Karpas-422 (cell line): Measurements from ENCODE around the gene CD82. TPM values are rescaled to one million over a fixed set of nuclear protein-coding genes. Genes with fewer than 3 reads are reported as not detected.
A peak's percentile ranks its signal among the peaks of the same experiment; 100 is the strongest.

Experiments
- DNase-seq: peaks from one replicate; pipeline ENCODE4 v3.0.0-alpha.2; 2015
- H2AFZ ChIP-seq: fragments of 200-600 bp; sonication (generic); 2 replicates; pipeline ENCODE4 v1.6.1; 2014; ENCODE audit warnings: antibody characterized with exemption, low read length, mixed read lengths
- H3K27ac ChIP-seq: fragments of 200-600 bp; sonication (generic); 2 replicates; pipeline ENCODE4 v1.5.1; 2014; ENCODE audit warnings: mild to moderate bottlenecking, low read length, moderate library complexity
- H3K27me3 ChIP-seq: fragments of 200-600 bp; sonication (generic); 2 replicates; pipeline ENCODE4 v1.6.1; 2014; ENCODE audit warnings: low read length, mixed read lengths
- H3K36me3 ChIP-seq: fragments of 200-600 bp; sonication (generic); 2 replicates; pipeline ENCODE4 v1.6.1; 2014; ENCODE audit warnings: low read length, mixed read lengths; ENCODE audit not compliant: insufficient read depth
- H3K4me1 ChIP-seq: fragments of 200-600 bp; sonication (generic); 2 replicates; pipeline ENCODE4 v1.6.1; 2014; ENCODE audit warnings: mild to moderate bottlenecking, low read length, mixed read lengths
- H3K4me2 ChIP-seq: fragments of 200-600 bp; sonication (generic); 2 replicates; pipeline ENCODE4 v1.6.1; 2014; ENCODE audit warnings: low read length, low read depth, mild to moderate bottlenecking; ENCODE audit not compliant: poor library complexity, severe bottlenecking
- H3K4me3 ChIP-seq: fragments of 200-600 bp; sonication (generic); 2 replicates; pipeline ENCODE4 v1.5.1; 2014; ENCODE audit warnings: mild to moderate bottlenecking, antibody characterized with exemption, low read length, mixed read lengths
- H3K79me2 ChIP-seq: fragments of 200-600 bp; sonication (generic); 2 replicates; pipeline ENCODE4 v1.6.1; 2014; ENCODE audit warnings: mild to moderate bottlenecking, low read length, mixed read lengths
- H3K9ac ChIP-seq: fragments of 200-600 bp; sonication (generic); 2 replicates; pipeline ENCODE4 v1.6.0; 2014; ENCODE audit warnings: low read length
- H3K9me2 ChIP-seq: fragments of 200-600 bp; sonication (generic), shearing (Covaris generic); replicated peaks from 2 replicates; pipeline ENCODE4 v1.6.0; 2014; ENCODE audit warnings: mild to moderate bottlenecking, low read length, moderate library complexity; ENCODE audit not compliant: insufficient read depth
- H3K9me3 ChIP-seq: fragments of 300-700, 200-600 bp; sonication (generic); 2 replicates; pipeline ENCODE4 v1.6.1; 2014; ENCODE audit warnings: low read length, mixed read lengths
- H4K20me1 ChIP-seq: fragments of 200-600 bp; sonication (generic); 2 replicates; pipeline ENCODE4 v1.6.1; 2014; ENCODE audit warnings: mild to moderate bottlenecking, antibody characterized with exemption, low read length, low read depth; ENCODE audit not compliant: insufficient read depth
- total RNA-seq: library from RNA; depleted of rRNA; stranded (reverse); fragments of >200 nt; shearing (Covaris generic); gene quantifications from 2 replicates; pipeline ENCODE4 v1.2.3, GENCODE V29; 2014; ENCODE audit warnings: low replicate concordance

The CD82 gene
- total RNA-seq, 1 experiment from 2014 or later = 22.2 TPM

DNA sequence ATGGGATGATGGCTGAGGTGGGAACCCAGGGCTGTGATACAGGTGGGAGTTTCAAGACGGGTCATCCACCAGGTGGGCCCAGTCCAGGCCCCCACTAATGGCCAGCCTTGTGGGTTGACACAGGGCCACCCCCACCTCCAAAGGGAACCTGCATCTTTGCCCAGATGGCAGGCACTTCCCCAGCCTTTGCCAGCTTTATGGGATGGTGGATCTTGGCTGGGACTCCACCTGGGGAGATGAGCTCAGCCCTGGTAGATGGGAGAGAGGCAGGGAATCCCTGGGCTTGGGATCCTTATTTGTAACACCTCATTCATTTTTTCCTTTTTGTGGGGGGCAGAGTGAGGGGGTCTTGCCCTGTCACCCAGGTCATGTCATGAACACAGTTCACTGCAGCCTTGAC, 33.4 kb downstream of the CD82 start:
- H3K79me2 ChIP-seq = no peaks in the 10 kb centered on the region
- H3K9ac ChIP-seq = no peak overlapping the region
- no peaks in the 10 kb centered on the region for H3K27me3 ChIP-seq
- DNase-seq = no peak
- no peak overlapping the region for H3K4me2 ChIP-seq
- H3K9me3 ChIP-seq = no peaks in the 10 kb centered on the region
- H3K9me2 ChIP-seq = no peaks in the 10 kb centered on the region
- H3K36me3 ChIP-seq = no peaks in the 10 kb centered on the region
- H3K4me3 ChIP-seq = no peak overlapping the region
- H3K27ac ChIP-seq = peak overlapping the region; percentile 99
- no peaks in the 10 kb centered on the region for H4K20me1 ChIP-seq
- H3K4me1 ChIP-seq = peaks cover 96% of the 10 kb centered on the region
- no peak overlapping the region for H2AFZ ChIP-seq

DNA sequence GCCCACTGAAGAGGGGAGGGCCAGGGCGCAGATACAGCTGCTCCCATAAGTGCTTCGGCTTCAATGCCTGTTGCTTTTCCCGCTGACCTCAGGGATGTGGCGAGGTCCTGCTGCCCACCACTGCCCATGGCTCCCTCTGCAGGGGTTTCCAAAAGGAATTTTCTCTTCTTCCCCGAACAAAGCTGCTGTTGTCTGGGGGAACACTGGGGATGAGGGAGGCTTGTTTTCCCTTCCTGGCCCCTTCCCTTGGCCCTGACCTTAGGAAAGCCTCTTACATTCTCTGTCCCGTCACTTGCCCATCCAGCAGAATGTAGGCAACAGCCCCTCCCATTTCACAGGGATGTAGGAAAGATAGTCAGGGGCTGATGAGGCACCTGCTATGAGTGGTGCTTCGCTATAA, 34.8 kb downstream of the CD82 start:
- peaks cover 97% of the 10 kb centered on the region for H3K4me1 ChIP-seq
- peak overlapping the region; percentile 63 for H3K4me2 ChIP-seq
- no peak for DNase-seq
- H3K79me2 ChIP-seq = no peaks in the 10 kb centered on the region
- no peak overlapping the region for H2AFZ ChIP-seq
- H3K27ac ChIP-seq = peak overlapping the region; percentile 99
- no peaks in the 10 kb centered on the region for H3K36me3 ChIP-seq
- no peaks in the 10 kb centered on the region for H3K27me3 ChIP-seq
- H4K20me1 ChIP-seq = no peaks in the 10 kb centered on the region
- H3K9ac ChIP-seq = peak overlapping the region; percentile 41; the same call in 1 of the 2 replicates
- no peaks in the 10 kb centered on the region for H3K9me3 ChIP-seq
- H3K9me2 ChIP-seq = no peaks in the 10 kb centered on the region
- H3K4me3 ChIP-seq = no peak overlapping the region

- peak overlapping the region; percentile 99 for H3K27ac ChIP-seq
Measured at GRCh38 chr11:44600839-44601383, 35.4 kb downstream of the CD82 start.

GRCh38 chr11:44601471-44602370, 36.3 kb downstream of the CD82 start:
- DNase-seq = peak; percentile 82
- H3K36me3 ChIP-seq = no peaks in the 10 kb centered on the region
- no peaks in the 10 kb centered on the region for H3K9me3 ChIP-seq
- H3K4me2 ChIP-seq = peak overlapping the region; percentile 63
- H3K4me1 ChIP-seq = peaks cover 96% of the 10 kb centered on the region
- no peaks in the 10 kb centered on the region for H3K27me3 ChIP-seq
- no peak overlapping the region for H2AFZ ChIP-seq
- no peaks in the 10 kb centered on the region for H3K79me2 ChIP-seq
- no peaks in the 10 kb centered on the region for H3K9me2 ChIP-seq
- H4K20me1 ChIP-seq = no peaks in the 10 kb centered on the region
- peak overlapping the region; percentile 68 for H3K9ac ChIP-seq
- H3K27ac ChIP-seq = peak overlapping the region; percentile 99
- H3K4me3 ChIP-seq = peak overlapping the region; percentile 35; the same call in 1 of the 2 replicates

More at GRCh38 chr11:44600839-44601383, 35.4 kb downstream of the CD82 start:
- H3K27me3 ChIP-seq = no peaks in the 10 kb centered on the region
- no peaks in the 10 kb centered on the region for H3K36me3 ChIP-seq
- peak; percentile 95 for DNase-seq
- H2AFZ ChIP-seq = no peak overlapping the region
- peak overlapping the region; percentile 68 for H3K9ac ChIP-seq
- H4K20me1 ChIP-seq = no peaks in the 10 kb centered on the region
- peak overlapping the region; percentile 63 for H3K4me2 ChIP-seq
- no peaks in the 10 kb centered on the region for H3K9me2 ChIP-seq
- H3K9me3 ChIP-seq = no peaks in the 10 kb centered on the region
- H3K79me2 ChIP-seq = no peaks in the 10 kb centered on the region
- H3K4me3 ChIP-seq = peak overlapping the region; percentile 35; the same call in 1 of the 2 replicates
- H3K4me1 ChIP-seq = peaks cover 98% of the 10 kb centered on the region

- Histone ChIP-seq H3K4me3 (no peak overlapping the region), H3K27ac (peak overlapping the region; percentile 99), H3K9me3 (no peaks in the 10 kb centered on the region), H2AFZ (no peak overlapping the region), H3K36me3 (no peaks in the 10 kb centered on the region), H3K9ac (peak overlapping the region; percentile 68), H3K4me2 (peak overlapping the region; percentile 63), H3K27me3 (no peaks in the 10 kb centered on the region), H3K4me1 (peaks cover 96% of the 10 kb centered on the region), H3K79me2 (no peaks in the 10 kb centered on the region), H3K9me2 (no peaks in the 10 kb centered on the region), H4K20me1 (no peaks in the 10 kb centered on the region)
- DNase-seq = no peak
Measured at GRCh38 chr11:44602891-44603310, 37.4 kb downstream of the CD82 start.

DNA sequence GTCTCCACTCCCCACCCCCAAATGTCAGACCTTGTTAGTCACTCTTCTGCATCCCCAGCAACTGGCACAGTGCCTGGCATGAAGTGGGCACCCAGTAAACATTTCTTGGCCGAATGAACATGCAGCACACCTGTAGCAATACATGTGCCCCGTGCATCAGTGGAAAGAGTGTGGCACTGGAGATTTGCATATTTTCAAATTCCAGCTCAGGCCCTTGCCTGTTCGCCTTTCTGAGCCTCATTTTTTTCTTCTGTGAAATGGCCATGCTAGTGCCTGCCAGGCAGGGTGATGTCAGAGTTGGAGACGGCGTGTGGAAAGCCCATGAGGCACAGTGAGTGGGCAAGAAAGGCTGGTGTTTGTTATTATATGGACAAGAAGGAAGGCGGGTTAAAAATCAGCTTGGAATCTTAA, 38.7 kb downstream of the CD82 start:
- Histone ChIP-seq H3K9me3 (no peaks in the 10 kb centered on the region), H3K27ac (peak overlapping the region; percentile 99), H4K20me1 (no peaks in the 10 kb centered on the region), H3K36me3 (no peaks in the 10 kb centered on the region), H2AFZ (no peak overlapping the region), H3K27me3 (no peaks in the 10 kb centered on the region), H3K79me2 (no peaks in the 10 kb centered on the region), H3K9ac (peak overlapping the region; percentile 69), H3K9me2 (no peaks in the 10 kb centered on the region), H3K4me1 (peaks cover 98% of the 10 kb centered on the region), H3K4me2 (peak overlapping the region; percentile 63), H3K4me3 (peak overlapping the region; percentile 52)
- peak; percentile 70 for DNase-seq

GRCh38 chr11:44605068-44605708, 39.7 kb downstream of the CD82 start:
- peak overlapping the region; percentile 99 for H3K27ac ChIP-seq
- H3K27me3 ChIP-seq = no peaks in the 10 kb centered on the region
- no peaks in the 10 kb centered on the region for H3K79me2 ChIP-seq
- H3K9me2 ChIP-seq = no peaks in the 10 kb centered on the region
- H2AFZ ChIP-seq = no peak overlapping the region; the same call in 1 of the 2 replicates
- no peaks in the 10 kb centered on the region for H4K20me1 ChIP-seq
- no peaks in the 10 kb centered on the region for H3K9me3 ChIP-seq
- H3K36me3 ChIP-seq = no peaks in the 10 kb centered on the region
- DNase-seq = no peak
- peak overlapping the region; percentile 52 for H3K4me3 ChIP-seq
- H3K4me2 ChIP-seq = peak overlapping the region; percentile 63
- peak overlapping the region; percentile 69 for H3K9ac ChIP-seq
- H3K4me1 ChIP-seq = peaks cover 98% of the 10 kb centered on the region

GRCh38 chr11:44605965-44606364, 40.5 kb downstream of the CD82 start:
- Histone ChIP-seq H3K9me3 (no peaks in the 10 kb centered on the region), H3K4me3 (no peak overlapping the region), H2AFZ (no peak overlapping the region), H3K36me3 (no peaks in the 10 kb centered on the region), H3K4me2 (peak overlapping the region; percentile 63), H3K27me3 (no peaks in the 10 kb centered on the region), H3K79me2 (no peaks in the 10 kb centered on the region), H4K20me1 (no peaks in the 10 kb centered on the region), H3K27ac (peak overlapping the region; percentile 99), H3K9me2 (no peaks in the 10 kb centered on the region), H3K4me1 (peaks cover 98% of the 10 kb centered on the region), H3K9ac (no peak overlapping the region)
- DNase-seq = no peak
